Non-pigmented ciliary epithelial cell (primary cell): ENCODE data around the gene SLC5A10.

Experiments used
- DNase-seq: peaks from one replicate; pipeline ENCODE4 v3.0.0-alpha.2; 2010; ENCODE audit warnings: low read depth

The SLC5A10 gene

DNA sequence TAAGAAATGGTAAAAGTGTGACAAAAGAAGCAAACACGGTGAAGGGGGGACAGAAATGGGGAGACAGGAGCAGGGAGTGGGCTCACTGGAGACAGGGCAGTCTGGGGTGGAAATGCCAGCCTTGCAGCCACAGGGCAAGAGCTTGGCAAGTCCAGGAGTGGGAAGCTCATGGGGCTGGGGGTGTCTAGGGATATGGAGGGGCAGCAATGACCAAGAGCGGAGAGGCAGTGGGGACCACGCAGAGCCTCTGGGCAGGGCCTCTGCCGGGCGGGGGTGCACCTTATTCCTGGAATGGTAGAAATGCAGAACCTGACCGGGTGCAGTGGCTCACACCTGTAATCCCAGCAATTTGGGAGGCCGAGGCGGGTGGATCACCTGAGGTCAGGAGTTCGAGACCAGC lies 12.6 kb downstream of the SLC5A10 start:
- no peak for DNase-seq

DNA sequence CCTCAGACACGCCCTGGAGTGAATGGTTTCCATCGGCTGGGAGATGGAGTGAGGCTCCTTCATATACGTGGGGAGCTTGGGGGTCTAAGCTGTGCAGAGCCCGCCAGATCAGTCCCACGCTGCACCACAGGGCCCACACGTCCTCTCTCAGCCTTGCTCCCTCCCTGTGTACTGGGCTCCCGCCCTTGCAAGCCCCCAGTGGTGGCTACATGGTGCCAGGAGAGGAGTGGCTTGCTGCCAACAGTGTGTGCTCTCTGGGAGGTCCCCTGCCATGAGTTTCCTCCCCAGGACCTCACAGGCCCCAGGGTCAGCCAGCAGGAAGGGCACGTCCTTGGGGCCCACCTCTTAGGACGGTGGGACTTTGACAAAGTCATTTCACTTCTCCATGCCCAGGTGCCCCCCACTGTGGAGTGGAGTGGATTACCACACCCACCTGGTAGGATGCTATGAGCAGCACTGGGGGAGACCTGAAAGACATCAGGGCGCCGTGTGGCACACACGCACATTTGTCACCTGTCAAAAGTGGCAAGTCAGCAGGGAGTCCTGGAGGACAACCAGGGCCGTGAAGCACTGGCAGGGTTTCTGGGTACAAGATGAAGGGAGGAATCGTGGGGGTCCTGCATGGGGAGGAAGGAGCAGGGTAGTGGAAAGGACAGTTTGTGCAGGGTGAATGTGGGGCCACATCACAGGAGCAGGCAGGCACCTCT lies 13.7 kb downstream of the SLC5A10 start:
- DNase-seq, result no peak

DNA sequence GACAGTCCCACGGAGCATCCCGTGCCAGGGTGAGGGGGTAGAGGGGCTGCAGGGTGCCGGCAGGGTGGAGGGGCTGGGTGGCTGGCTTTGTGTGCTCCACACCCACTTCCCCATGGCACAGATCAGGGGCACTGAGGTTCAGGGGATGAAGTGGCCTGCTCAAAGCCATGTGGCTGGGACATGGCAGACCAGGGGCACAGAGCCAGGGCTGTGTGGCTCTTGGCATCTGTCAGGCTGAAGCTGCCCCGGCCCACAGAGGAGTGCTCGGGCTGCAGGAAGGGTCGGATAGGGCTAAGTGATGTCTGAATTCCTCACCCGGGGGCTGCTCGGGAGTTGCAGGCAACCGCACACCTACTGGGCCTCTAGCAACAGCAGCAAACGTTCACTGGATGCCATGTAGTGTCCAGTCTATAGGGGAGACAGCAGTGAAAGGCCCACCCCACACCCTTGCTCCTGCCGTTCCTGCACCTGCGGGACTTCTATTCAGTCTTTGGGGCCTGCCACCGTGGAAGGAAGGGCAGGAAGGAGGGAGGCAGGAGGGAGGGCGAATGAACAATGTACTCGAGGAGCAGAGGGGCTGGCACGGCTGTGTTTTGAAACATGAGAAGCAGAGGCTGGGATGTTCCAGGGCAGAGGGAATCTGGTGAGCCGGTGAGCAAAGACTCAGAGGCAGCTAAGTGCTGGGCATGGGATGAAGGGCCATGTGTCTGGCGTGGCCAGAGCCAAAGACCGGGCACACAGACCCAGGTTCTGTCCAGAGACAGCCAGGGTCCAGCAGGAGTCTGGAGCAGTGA lies 15.1 kb downstream of the SLC5A10 start:
- no peak for DNase-seq

DNA sequence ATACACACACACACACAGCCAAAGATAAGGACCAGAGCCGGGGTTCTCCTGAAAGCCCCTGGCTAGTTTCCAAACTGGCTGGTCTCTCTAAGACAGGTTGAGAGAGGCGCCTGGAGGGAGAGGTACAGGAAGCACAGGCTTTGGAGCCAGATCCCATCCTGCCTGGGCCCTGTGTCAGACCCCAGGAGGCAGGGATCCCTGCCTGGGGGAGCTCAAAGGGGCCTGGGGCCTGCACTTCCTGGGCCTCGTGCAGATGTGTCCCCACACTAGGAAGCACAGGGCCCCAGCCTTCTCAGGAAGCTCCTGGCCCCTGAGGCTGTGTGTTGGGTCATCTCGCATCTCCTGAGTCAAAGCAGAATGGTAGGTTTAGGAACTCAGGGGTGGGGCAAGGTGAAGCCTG lies 16.0 kb downstream of the SLC5A10 start:
- DNase-seq, result no peak

DNA sequence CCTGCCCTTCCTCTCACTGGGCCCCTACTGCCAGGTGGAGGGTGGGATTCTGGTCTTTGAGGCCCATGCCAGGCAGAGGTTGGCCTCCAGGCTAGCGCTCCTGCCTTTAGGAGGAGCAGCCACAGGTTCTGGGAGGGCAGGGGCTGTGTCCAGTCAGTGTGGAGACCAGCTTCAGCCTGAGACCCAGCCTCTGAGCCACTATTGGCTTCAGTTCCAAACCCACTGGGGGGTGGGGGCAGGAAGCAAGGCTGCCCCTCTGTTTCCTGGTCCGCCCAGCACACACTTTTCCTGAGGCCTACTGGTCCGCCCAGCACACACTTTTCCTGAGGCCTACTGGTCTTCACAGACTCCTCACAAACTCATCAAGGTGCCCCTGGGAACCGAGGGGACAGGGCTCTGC lies 16.4 kb downstream of the SLC5A10 start:
- no peak for DNase-seq

DNA sequence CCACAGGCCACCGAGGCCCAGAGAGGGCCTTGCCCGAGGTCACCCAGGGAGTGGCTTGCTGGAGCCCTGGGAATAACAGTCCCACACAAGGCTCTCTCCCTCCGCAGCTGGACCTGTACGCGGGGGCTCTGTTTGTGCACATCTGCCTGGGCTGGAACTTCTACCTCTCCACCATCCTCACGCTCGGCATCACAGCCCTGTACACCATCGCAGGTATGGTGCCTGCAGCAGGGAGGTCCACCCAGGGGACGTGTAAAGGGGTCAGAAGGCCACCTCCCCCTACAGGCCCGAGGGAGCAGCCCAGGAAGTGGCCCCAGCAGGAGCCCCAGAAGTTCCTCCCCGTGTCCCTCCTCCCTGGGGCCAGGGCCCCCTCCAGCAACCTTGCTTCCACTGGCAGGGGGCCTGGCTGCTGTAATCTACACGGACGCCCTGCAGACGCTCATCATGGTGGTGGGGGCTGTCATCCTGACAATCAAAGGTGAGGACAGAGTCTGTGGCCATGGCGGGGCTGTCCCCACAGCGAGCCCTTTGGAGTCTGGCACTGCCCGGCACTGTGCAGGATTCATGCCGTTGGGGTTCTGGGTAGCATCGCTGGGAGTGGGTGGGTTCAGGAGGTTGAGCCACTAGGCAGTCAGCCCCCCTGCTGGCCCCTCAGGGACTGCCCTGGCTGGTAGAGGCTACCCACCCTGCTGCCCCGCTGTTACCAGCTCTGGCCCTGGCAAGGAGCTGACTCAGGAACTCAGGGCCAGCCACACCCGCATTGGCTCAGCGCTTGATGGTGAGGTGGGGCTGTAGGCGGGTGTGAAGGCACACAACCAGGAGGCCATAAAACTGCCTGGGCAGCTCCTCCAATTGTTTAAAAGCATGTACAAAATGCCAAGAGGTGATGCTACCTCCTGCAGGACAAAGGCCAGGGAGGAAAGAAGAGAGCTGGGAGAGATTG lies 17.3 kb downstream of the SLC5A10 start:
- DNase-seq, result no peak

DNA sequence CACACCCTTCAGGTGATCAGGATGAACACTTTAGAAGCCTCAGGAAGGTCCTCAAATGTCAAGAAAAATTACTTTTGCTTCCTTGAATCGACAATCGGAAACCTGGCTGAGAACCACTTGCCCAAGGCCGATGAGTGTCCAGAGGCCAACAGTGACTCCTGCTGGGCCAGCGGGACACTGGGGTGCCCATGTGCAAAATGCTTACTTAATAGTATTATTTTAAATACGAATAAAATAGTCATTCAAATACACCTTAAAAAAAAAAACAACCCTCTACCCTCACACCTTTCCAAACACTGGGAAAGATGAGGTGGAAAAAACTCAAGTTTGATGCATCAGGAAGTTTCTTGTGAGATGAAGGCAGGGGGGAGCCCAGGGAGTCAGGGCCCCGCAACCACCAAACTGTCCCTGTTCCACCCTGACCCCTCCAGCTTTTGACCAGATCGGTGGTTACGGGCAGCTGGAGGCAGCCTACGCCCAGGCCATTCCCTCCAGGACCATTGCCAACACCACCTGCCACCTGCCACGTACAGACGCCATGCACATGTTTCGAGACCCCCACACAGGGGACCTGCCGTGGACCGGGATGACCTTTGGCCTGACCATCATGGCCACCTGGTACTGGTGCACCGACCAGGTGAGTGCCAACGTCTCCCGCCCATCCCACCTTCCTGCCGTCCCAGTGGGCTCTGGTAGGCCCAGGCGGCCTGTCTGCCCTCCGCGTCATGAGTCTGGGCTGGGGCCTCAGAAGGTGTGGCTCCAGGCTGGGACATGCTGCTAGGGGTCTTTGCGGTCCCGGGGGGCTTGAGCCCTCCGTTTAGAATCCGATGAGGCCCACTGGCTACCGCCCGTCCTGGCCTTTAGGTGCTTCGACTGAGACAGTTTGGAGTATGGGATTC lies 18.9 kb downstream of the SLC5A10 start:
- no peak for DNase-seq

DNA sequence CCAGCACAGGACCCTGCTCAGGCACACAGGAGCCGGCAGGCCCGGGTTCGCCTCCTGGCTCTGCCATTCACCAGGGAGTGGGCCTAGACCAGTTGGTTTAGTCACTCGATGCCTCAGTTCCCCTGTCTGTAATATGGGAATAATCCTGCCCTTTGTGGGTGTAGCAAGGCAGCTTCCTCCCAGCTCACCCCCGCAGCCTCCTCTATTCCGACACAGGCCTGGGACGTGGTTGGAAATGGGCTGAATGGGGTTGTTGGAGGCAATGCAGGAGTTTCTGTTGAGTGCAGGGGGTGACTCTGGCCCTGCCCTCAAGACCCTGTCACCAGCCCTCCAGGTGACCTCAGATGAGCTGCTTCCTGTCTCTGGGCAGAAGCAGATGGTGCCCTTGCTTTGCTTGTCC lies 19.8 kb downstream of the SLC5A10 start:
- DNase-seq, result no peak

DNA sequence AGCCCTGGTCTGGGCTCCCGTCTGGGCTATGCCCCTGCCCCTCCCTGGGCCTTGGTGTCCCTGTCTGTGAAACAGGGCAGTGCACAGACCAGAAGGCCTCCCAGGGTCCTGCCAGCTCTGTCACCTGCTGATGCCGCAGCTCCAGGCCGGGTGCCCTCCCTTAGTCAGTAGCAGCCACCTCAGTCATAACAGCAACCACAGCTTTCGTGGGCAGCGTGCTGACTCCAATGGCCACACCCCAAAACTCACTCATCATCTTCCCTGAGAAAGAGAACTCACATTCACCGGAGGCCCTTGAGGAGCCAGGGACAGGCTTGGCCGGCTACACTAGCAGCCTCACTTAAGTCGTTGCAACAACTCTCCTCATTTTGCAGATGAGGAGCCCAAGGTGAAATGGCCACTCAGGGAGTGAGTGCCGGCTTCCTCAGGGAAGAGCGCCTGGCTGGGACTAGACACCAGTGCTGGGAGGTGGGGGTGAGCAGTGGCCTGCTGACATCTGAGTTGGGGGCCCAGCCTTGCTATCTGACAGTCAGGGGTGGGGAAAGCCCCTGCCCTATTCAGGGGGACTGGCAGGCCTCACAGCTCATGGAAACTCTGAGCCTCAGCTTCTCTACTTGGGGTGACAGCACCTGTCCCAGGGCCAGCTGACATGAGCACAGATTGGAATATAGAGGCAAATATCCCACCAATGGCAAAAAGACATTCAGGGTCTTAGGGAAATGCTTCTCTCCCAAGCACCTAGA lies 22.6 kb downstream of the SLC5A10 start:
- no peak for DNase-seq

DNA sequence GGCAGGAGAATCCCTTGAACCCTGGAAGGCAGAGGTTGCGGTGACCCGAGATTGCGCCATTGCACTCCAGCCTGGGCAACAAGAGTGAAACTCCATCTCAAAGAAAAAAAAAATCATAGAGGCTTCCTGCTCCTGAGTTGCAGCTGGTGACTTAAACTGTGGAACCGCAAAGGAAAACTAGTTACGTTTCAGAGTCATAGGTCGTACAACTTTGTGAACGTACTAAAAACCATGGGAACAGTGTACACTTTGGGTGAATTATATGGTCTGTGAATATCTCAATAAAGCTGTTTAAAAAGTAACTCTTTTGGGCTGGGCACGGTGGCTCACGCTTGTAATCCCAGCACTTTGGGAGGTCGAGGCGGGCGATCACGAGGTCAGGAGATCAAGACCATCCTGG lies 23.6 kb downstream of the SLC5A10 start:
- DNase-seq, result no peak

DNA sequence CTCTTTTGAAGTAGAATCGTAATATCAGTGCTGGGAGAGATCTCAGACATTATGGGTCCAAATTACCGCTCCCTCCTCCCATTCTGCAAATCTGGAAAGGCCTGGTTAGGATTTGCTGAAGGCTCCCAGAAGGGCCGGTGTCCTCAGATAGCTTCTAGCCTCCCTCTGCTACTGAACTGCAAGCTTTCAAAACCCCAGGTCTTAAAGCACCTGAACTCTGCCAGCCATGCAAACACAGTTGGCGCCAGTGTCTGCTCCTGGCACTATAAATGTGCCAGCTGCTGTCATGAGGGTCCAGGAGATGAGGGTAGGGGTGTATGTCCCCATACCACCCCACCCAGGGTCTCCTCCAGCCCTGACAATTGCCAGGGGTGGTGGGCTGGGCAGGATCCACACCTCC lies 24.2 kb downstream of the SLC5A10 start:
- no peak for DNase-seq

DNA sequence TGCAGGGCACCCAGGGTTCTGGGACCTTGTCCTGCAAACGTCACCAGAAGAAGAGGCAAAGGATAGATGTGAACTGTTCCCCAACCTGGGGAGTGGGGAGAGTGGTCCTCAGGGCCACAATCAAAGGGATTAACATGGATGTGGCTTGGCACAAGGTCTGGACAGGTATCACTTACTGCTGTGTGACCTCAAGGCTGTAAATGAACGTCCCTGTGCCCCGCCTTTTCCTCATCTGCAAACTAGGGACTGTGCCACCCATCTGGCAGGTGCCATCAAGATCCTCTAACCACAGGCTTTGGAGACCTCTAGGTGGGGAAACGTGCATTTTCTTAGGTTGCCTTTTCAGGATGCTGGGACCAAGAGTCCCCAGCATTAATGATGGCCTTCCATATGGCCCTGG lies 25.1 kb downstream of the SLC5A10 start:
- no peak for DNase-seq

DNA sequence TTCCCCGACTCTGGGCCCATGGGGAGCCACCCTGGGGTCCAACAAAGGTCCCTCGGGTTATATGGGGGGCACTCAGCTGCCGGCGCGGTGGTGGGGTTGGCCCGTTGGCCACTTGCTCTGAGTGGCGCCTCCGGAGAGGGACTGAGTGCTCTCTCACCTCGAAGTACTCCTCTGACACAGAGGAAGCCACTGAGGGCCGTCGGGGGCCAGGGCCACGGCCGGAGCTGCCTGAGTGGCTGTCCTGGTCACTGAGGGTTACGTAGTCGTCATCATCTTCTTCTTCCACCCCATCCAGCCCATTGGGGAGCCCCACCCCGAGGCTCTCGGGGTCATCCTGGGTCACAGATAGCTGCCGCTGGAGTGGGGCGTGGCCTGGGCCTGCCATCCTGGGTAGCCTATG lies 25.7 kb downstream of the SLC5A10 start:
- no peak for DNase-seq

DNA sequence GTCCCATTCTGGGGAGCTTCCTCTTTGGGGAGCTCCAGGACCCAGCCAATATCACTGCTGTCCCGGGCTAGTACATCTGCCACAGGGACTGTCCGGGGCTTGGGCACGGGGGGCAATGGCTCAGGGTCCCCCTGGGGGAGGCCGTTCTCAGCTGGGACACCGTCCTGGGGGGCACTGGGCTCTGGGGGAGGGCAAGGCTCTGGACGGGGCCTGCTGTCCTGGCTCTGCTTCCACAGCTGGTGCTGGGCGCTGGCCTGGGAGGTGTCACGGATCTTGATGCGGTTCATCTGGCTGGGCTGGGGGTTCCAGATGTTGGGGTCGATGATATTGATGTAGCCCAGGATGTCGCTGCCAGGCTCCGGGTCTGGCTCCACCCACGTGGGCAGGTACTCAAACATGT lies 26.1 kb downstream of the SLC5A10 start:
- no peak for DNase-seq

DNA sequence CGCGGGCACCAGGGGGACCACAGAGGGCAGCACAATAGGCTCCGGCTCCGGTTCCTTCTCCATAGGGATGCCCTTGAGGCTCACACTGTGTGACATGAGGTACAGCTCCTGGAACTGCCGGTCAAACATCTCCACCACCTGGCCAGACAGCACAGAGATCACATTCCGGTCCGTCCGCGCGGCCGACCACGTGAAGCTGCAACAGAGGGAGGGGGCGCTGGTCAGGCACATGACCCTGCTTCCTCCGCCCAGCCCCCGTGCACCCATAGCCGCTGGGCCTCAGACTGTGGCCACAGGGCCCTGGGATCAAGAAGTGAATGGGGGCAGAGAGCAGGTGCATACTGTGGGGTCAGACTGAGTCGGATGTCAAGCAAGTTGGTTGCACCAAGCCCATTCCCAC lies 26.7 kb downstream of the SLC5A10 start:
- DNase-seq, result no peak

DNA sequence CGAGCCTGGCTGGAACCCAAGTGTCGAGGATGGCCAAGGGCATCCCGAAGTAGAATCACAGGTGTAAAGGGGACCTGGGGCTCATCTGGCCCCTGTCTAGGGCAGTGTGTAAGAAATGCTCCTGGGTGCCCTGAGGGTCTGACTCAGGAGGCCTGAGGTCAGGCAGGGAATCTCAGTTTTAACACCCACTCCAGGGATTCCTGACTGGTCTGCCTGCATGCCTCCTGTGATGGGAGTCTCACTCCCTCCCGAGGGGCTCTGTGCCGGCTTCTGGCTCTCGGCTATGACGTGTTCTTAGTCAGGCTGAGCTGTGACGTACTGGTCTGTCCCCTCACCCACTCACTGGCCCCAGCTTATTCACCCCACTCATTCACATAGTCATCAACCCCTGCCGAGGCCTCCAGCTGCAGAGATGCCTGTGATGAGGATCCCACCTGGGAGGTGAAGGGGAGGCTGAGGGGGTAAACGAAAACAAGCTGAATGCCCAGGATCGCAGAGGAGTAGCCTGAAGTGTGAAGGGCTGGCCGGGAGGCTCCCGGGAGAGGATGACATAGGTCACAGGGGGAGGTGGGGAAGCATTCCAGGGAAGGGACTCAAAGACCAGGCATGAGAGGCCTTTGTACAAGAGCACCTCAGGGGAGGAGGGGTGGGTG lies 28.8 kb downstream of the SLC5A10 start:
- no peak for DNase-seq

DNA sequence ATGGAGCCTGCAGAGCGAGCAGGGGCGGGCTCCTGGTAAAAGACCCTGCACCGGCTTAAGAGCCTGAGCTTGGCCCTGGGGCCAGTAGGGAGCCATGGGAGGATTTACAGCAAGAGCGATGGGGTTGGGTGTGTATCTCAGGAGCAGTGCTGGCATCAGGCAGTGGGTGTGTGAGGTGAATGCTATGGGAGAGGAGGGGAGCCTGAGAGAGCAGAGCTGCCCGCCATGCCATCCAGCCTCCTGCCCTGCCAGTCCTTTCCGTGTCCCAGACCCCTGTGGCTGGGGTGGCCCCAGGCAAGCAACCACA lies 29.3 kb downstream of the SLC5A10 start:
- DNase-seq, result no peak

DNA sequence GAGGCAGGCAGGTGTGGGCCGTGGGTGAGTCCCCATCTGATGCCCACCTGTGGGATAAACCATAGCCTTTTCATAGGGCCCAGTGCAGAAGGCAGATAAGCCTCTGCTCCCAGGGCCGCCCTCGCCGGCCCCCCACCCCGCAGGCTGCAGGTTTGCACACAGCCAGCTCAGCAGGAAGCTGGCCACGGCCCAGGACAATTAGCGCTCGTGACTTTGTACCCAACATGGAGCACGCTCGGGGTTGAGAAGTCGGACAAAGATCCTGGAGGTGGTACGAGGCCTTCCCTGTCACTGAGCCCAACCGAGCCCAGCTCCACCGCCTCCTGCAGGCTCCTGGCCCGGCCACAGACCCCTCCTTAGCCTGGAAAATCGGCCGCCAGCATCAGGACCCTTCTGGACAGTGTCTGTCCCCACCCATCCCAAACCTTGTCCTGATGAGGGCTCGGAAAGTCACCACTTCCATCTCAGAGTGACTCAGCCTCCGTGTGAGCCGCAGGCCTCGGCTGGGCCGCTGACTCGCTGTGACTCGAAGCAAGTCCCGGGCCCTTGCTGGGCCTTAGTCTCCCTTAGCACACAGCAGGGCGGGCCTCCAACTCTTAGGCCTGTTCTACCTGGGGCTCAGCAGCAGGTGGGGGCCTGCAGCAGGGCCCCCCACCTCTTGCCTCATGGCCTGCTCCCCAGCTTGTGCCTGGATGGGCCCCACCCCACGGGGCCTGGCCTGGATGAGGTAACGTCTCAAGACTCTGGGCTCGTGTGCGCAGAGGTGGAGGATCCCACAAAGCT lies 29.9 kb downstream of the SLC5A10 start:
- no peak for DNase-seq

DNA sequence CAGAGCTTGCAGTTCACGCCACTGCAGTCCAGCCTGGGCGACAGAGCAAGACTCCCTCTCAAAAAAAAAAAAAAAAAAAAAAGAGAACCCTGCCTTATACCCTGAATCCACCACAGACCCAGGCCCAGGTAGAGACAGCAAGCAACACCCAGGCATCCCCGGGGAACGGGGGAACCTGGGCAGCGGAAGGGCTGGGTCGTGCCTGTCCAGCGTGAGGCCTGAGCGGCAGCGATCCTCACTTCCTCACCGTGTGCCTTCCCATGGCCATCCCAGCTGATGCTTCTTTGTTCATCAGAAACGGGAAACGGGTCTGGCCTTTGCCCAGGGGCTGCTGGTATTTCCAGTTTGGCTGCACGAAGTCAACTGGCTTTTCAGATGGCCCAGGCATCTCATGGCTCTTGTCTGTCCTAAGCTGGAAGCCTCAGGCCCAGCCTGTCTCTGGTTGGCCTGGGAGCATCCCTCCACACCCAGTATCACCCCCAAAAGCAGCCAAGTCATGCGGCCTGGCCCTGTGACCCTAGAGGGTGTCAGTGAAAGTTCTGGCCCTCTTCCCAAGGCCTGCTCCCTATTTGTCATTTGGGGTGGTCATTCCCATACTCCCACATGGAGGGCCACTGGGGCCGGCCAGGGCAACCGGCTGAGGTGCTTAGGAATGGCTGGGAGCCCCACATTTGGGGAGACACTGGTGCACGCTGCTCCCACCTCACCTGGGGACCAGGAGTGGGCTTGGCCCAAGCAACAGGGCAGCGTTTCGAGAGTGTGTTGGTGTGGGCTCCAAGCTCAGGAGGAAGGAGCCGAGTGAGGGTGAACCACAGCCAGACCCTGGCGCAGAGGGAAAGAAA lies 32.5 kb downstream of the SLC5A10 start:
- no peak for DNase-seq
